IMR-90 (cell line): ENCODE results near the gene GRK5. TPM values are rescaled to one million over a fixed set of nuclear protein-coding genes. Genes with fewer than 3 reads are reported as not detected.
A peak's percentile ranks its signal among the peaks of the same experiment; 100 is the strongest.

Source experiments
- ATAC-seq: fragments of 200-7000 bp; cut with Tn5 transposase; 2 replicates; pipeline ENCODE4 v1.9.1; 2020; ENCODE audit warnings: low read depth, mild to moderate bottlenecking, moderate library complexity
- BruUV-seq: library from RNA; stranded (reverse); fragments of 400-500 nt; replicated peaks from 2 replicates; lab custom pipeline; 2021; lab: Mats Ljungman, UMichigan
- CTCF ChIA-PET: fragments of 300-600 bp; formaldehyde crosslinking; extraction: SDS; loops from one replicate; lab custom pipeline; 2021; ENCODE audit warnings: antibody characterized with exemption; lab: Yijun Ruan, JAX
- POLR2A ChIA-PET: fragments of 300-600 bp; sonication (Branson Sonifier 250); formaldehyde crosslinking; loops from one replicate; lab custom pipeline; 2022; ENCODE audit warnings: antibody characterized with exemption; ENCODE audit not compliant: unreplicated experiment; lab: Charles Lee
- DNase-seq: peaks from one replicate; pipeline ENCODE4 v3.0.0; 2013
- H2AFZ ChIP-seq: replicated peaks from 2 replicates; pipeline ENCODE3; 2013; ENCODE audit warnings: low read length, mild to moderate bottlenecking; ENCODE audit not compliant: poor library complexity
- H2AK5ac ChIP-seq: 2 replicates; pipeline ENCODE4 v1.6.1; 2013; ENCODE audit warnings: low read depth, low read length, inconsistent platforms
- H2AK9ac ChIP-seq: replicated peaks from 2 replicates; pipeline ENCODE3; 2013; ENCODE audit warnings: mild to moderate bottlenecking, low read depth, low read length, moderate library complexity; ENCODE audit not compliant: poor library complexity
- H2BK120ac ChIP-seq: 2 replicates; pipeline ENCODE4 v1.6.1; 2013; ENCODE audit warnings: low read depth, low read length, inconsistent platforms
- H2BK15ac ChIP-seq: 3 replicates; pipeline ENCODE4 v1.6.1; 2013; ENCODE audit warnings: low read depth, low read length, inconsistent platforms
- H2BK20ac ChIP-seq: 2 replicates; pipeline ENCODE4 v1.6.1; 2013; ENCODE audit warnings: low read depth, mild to moderate bottlenecking, inconsistent platforms, low read length, moderate library complexity
- H2BK5ac ChIP-seq: 2 replicates; pipeline ENCODE4 v1.6.1; 2013; ENCODE audit warnings: mild to moderate bottlenecking, low read depth, low read length, inconsistent platforms; ENCODE audit not compliant: poor library complexity, severe bottlenecking
- H3K14ac ChIP-seq: replicated peaks from 2 replicates; pipeline ENCODE4 v1.6.1; 2013; ENCODE audit warnings: low read depth, low read length, inconsistent platforms
- H3K18ac ChIP-seq: 2 replicates; pipeline ENCODE4 v1.6.1; 2013; ENCODE audit warnings: low read depth, low read length, control low read depth
- H3K23ac ChIP-seq: 2 replicates; pipeline ENCODE4 v1.6.1; 2013; ENCODE audit warnings: low read depth, low read length, inconsistent platforms
- H3K27ac ChIP-seq: 2 replicates; pipeline ENCODE4 v1.5.1; 2013; ENCODE audit warnings: mild to moderate bottlenecking, control low read depth, low read length; ENCODE audit not compliant: insufficient read depth
- H3K27me3 ChIP-seq: 2 replicates; pipeline ENCODE4 v1.6.1; 2013; ENCODE audit warnings: low read length; ENCODE audit not compliant: control insufficient read depth, insufficient read depth
- H3K36me3 ChIP-seq: 2 replicates; pipeline ENCODE4 v1.6.1; 2013; ENCODE audit warnings: low read length, mixed read lengths; ENCODE audit not compliant: control insufficient read depth, insufficient read depth
- H3K4ac ChIP-seq: 2 replicates; pipeline ENCODE4 v1.6.1; 2013; ENCODE audit warnings: low read depth, low read length, inconsistent platforms
- H3K4me1 ChIP-seq: 2 replicates; pipeline ENCODE4 v1.6.1; 2013; ENCODE audit warnings: low read length, mixed read lengths; ENCODE audit not compliant: control insufficient read depth, insufficient read depth
- H3K4me2 ChIP-seq: 2 replicates; pipeline ENCODE4 v1.6.1; 2013; ENCODE audit warnings: low read depth, mild to moderate bottlenecking, control low read depth, low read length, moderate library complexity
- H3K4me3 ChIP-seq: 2 replicates; pipeline ENCODE4 v1.5.1; 2013; ENCODE audit warnings: low read depth, mild to moderate bottlenecking, control low read depth, low read length, moderate library complexity; ENCODE audit not compliant: insufficient read depth
- H3K56ac ChIP-seq: 2 replicates; pipeline ENCODE4 v1.6.1; 2013; ENCODE audit warnings: low read length, inconsistent platforms; ENCODE audit not compliant: insufficient read depth; ENCODE audit errors: extremely low read depth
- H3K79me1 ChIP-seq, 2 experiments: 2 replicates each; pipeline ENCODE4 v1.6.1; 2013; ENCODE audit warnings: low read length in 2 of 2, inconsistent platforms in 1 of 2, low read depth in 1 of 2
- H3K9ac ChIP-seq: 2 replicates; pipeline ENCODE4 v1.6.1; 2013; ENCODE audit warnings: low read depth, low read length, control low read depth
- H3K9me1 ChIP-seq: 2 replicates; pipeline ENCODE4 v1.6.1; 2013; ENCODE audit warnings: low read length, inconsistent platforms; ENCODE audit not compliant: insufficient read depth
- H3K9me3 ChIP-seq: 2 replicates; pipeline ENCODE4 v1.6.1; 2013; ENCODE audit warnings: low read length; ENCODE audit not compliant: control insufficient read depth, insufficient read depth
- H4K20me1 ChIP-seq: 2 replicates; pipeline ENCODE4 v1.6.1; 2013; ENCODE audit warnings: low read length, inconsistent platforms; ENCODE audit not compliant: insufficient read depth
- H4K5ac ChIP-seq: 2 replicates; pipeline ENCODE4 v1.6.1; 2013; ENCODE audit warnings: mild to moderate bottlenecking, low read depth, low read length, control low read depth
- H4K8ac ChIP-seq, 2 experiments: 2 replicates each; pipeline ENCODE4 v1.6.1; 2013; ENCODE audit warnings: low read depth in 2 of 2, low read length in 2 of 2, control low read depth in 1 of 2, inconsistent platforms in 1 of 2
- H4K91ac ChIP-seq: 2 replicates; pipeline ENCODE4 v1.6.1; 2013; ENCODE audit warnings: low read depth, low read length, inconsistent platforms; ENCODE audit not compliant: insufficient read depth
- BHLHE40 ChIP-seq: fragments of 150-350 bp; IDR thresholded peaks from 2 replicates; pipeline ENCODE4 v1.6.1; 2016; ENCODE audit warnings: mild to moderate bottlenecking, low read depth, low read length
- CEBPB ChIP-seq: IDR thresholded peaks from 2 replicates; pipeline ENCODE4 v1.6.1; 2012; ENCODE audit warnings: low read depth, low read length, improper control_type of control experiment
- CHD1 ChIP-seq: IDR thresholded peaks from 2 replicates; pipeline ENCODE4 v1.6.1; 2012; ENCODE audit warnings: low read depth, low read length, improper control_type of control experiment
- FOS ChIP-seq: fragments of 150-350 bp; IDR thresholded peaks from 2 replicates; pipeline ENCODE4 v1.6.1; 2016; ENCODE audit warnings: low read depth, low read length
- MAFK ChIP-seq: IDR thresholded peaks from 2 replicates; pipeline ENCODE4 v1.6.1; 2012; ENCODE audit warnings: low read depth, low read length, improper control_type of control experiment
- MAZ ChIP-seq: IDR thresholded peaks from 2 replicates; pipeline ENCODE4 v1.6.1; 2012; ENCODE audit warnings: low read depth, mild to moderate bottlenecking, low read length, improper control_type of control experiment, moderate library complexity, borderline replicate concordance
- MXI1 ChIP-seq: IDR thresholded peaks from 2 replicates; pipeline ENCODE4 v1.6.1; 2012; ENCODE audit warnings: low read depth, mild to moderate bottlenecking, low read length, moderate library complexity, borderline replicate concordance
- NFE2L2 ChIP-seq: fragments of 150-350 bp; IDR thresholded peaks from 2 replicates; pipeline ENCODE4 v1.6.1; 2016; ENCODE audit warnings: low read depth, mild to moderate bottlenecking, low read length
- POLR2A ChIP-seq: IDR thresholded peaks from 2 replicates; pipeline ENCODE4 v1.6.1; 2012; ENCODE audit warnings: mild to moderate bottlenecking, low read depth, low read length
- RAD21 ChIP-seq: IDR thresholded peaks from 2 replicates; pipeline ENCODE4 v1.6.1; 2012; ENCODE audit warnings: low read length, improper control_type of control experiment
- RCOR1 ChIP-seq: IDR thresholded peaks from 2 replicates; pipeline ENCODE4 v1.6.1; 2012; ENCODE audit warnings: mild to moderate bottlenecking, low read length, improper control_type of control experiment; ENCODE audit not compliant: insufficient replicate concordance
- RFX5 ChIP-seq: IDR thresholded peaks from 2 replicates; pipeline ENCODE4 v1.8.0; 2012; ENCODE audit warnings: low read depth, mild to moderate bottlenecking, low read length, moderate library complexity
- SMC3 ChIP-seq: fragments of 150-350 bp; IDR thresholded peaks from 2 replicates; pipeline ENCODE4 v1.6.1; 2016; ENCODE audit warnings: low read depth, mild to moderate bottlenecking, antibody characterized with exemption, low read length, moderate library complexity
- WGBS, 2 experiments: methylation state at CpG; one replicate each; pipeline versions ENCODE4 v1.1.5 to v1.1.7; 2013; ENCODE audit warnings: missing lambda C conversion rate in 2 of 2; ENCODE audit not compliant: insufficient read length in 1 of 2; ENCODE audit errors: extremely low coverage in 2 of 2; 5-methylcytosine and 5-hydroxymethylcytosine counted together
- dilution Hi-C: fragments of 300-500 bp; cut with HindIII; formaldehyde crosslinking; loops from one replicate; pipeline ENCODE4 v1.14.3; 2018; ENCODE audit warnings: low sequenced_read_pairs; ENCODE audit not compliant: unreplicated experiment
- in situ Hi-C: fragments of 300-500 bp; cut with MboI; formaldehyde crosslinking; loops from 3 replicates; pipeline ENCODE4 v1.14.3; 2019; ENCODE audit warnings: low sequenced_read_pairs, inconsistent platforms, mixed read lengths
- intact Hi-C: fragments of 100-400 bp; cut with micrococcal nuclease; formaldehyde crosslinking; loops from 2 replicates; pipeline ENCODE4 v1.10.0; 2022
- polyA plus RNA-seq, 3 experiments: library from polyadenylated mRNA; depleted of rRNA; stranded (reverse); fragments of >200 nt; gene quantifications; 2 replicates each; pipeline ENCODE4 v1.2.3, GENCODE V29; 2012; ENCODE audit warnings: low replicate concordance in 1 of 3
- total RNA-seq: library from RNA; depleted of rRNA; stranded (reverse); fragments of >200 nt; gene quantifications from 2 replicates; pipeline ENCODE4 v1.2.3, GENCODE V29; 2012
- TF ChIP-seq, protein P1 (sequence below): fragments of 150-350 bp; IDR thresholded peaks from 2 replicates; pipeline ENCODE4 v1.6.1; 2017; ENCODE audit warnings: mild to moderate bottlenecking, antibody characterized with exemption, low read length, low read depth

Gene GRK5
- total and polyA plus RNA-seq, 2 of the 4 experiments (the other 2 are of a cell fraction) = 12.9 to 16.3 TPM

DNA sequence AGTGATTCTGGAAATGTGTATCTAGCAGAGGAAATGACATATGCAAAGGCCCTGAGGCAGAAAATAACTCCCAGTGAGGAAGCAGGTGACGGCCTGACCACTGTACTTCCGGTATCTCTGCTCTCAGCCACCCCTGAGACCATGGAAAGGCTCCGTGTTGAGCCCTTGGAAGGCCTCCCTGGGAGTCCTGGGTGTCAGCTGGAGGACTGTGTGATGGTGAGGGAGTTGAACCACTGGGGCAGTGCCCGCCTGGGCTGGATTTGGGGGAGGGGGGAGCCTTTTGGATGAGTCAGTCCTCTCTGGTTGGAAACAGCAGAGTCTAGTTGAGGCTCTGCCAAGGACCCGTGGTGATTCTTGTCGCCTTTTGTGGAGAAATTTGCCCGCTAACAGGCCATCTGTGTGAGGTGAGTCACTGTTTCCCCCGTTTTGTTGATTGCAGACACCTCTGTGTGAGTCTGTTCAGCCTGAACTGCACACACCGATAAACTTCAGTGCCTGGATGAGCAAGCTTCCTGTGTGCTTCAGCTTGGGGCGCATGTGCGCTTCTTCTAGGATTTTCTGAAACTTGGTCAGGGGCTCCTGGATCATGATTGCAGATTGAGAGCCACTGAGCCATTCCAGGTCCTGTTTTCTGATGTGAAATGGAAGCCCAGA, 98.6 kb downstream of the GRK5 start:
- Histone ChIP-seq H3K4me3 (no peak overlapping the region), H2BK20ac (peak overlapping the region; percentile 17; the same call in 1 of the 2 replicates), H2AFZ (peak overlapping the region; percentile 33), H3K18ac (no peak overlapping the region), H4K8ac (no peak overlapping the region), H3K27ac (peak overlapping the region; percentile 6; the same call in 1 of the 2 replicates), H3K4me1 (peaks cover 33% of the 10 kb centered on the region), H2BK15ac (no peak overlapping the region), H2BK120ac (no peak overlapping the region), H3K14ac (peak overlapping the region; percentile 11; the same call in 1 of the 2 replicates), H3K9ac (no peak overlapping the region), H3K56ac (no peak overlapping the region), H3K79me1 (peaks cover 49 to 99% of the 10 kb centered on the region in 2 experiments), H3K36me3 (peaks cover 12% of the 10 kb centered on the region), H4K20me1 (peaks cover 100% of the 10 kb centered on the region), H2AK5ac (peak overlapping the region; percentile 10; the same call in 1 of the 2 replicates), H3K4me2 (no peak overlapping the region), H3K9me3 (no peaks in the 10 kb centered on the region), H4K91ac (no peak overlapping the region), H3K4ac (no peak overlapping the region), H3K23ac (no peak overlapping the region), H3K9me1 (peaks cover 43% of the 10 kb centered on the region), H3K27me3 (no peaks in the 10 kb centered on the region), H4K5ac (no peak overlapping the region), H2BK5ac (no peak overlapping the region), H2AK9ac (peak overlapping the region; percentile 38)
- ATAC-seq (peak; percentile 79), DNase-seq (peak; percentile 99)
- TF ChIP-seq MAZ (peak; percentile 35; the same call in 1 of the 2 replicates), FOS (peak; percentile 96), MAFK (peak; percentile 20; the same call in 1 of the 2 replicates), RCOR1 (no peak), RAD21 (peak; percentile 22; the same call in 1 of the 2 replicates), POLR2A (no peak), RFX5 (no peak), CEBPB (peak; percentile 71; the same call in 1 of the 2 replicates), BHLHE40 (peak; percentile 89), CHD1 (no peak), NFE2L2 (no peak), SMC3 (no peak; the same call in 1 of the 2 replicates), MXI1 (peak; percentile 46; the same call in 1 of the 2 replicates)
- TF ChIP-seq, protein P1, sequence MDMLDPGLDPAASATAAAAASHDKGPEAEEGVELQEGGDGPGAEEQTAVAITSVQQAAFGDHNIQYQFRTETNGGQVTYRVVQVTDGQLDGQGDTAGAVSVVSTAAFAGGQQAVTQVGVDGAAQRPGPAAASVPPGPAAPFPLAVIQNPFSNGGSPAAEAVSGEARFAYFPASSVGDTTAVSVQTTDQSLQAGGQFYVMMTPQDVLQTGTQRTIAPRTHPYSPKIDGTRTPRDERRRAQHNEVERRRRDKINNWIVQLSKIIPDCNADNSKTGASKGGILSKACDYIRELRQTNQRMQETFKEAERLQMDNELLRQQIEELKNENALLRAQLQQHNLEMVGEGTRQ = no peak
- intact Hi-C loops = no loop called here
- no TSS peak for BruUV-seq
- CTCF ChIA-PET = no interaction called here
- 38% methylated on average over 5 of the region's 11 CpGs; no CpG with 5 or more reads in 1 of the 2 experiments for WGBS, 2 experiments
- in situ Hi-C loops = no loop called here
- dilution Hi-C loops = no loop called here
- POLR2A ChIA-PET = no interaction called here
